OCI-LY1 (cell line): ENCODE measurements around the gene CYFIP1.

Source experiments
- EZH2 ChIP-seq: fragments of 200-600 bp; sonication (generic), shearing (Covaris generic); IDR thresholded peaks from 2 replicates; pipeline ENCODE4 v1.8.0; 2017; ENCODE audit warnings: borderline replicate concordance, mixed run types, mild to moderate bottlenecking, antibody characterized with exemption, low read length, moderate library complexity, mixed read lengths
- TF ChIP-seq, protein P1 (sequence below): fragments of 200-600 bp; sonication (generic), shearing (Covaris generic); IDR thresholded peaks from 2 replicates; pipeline ENCODE4 v1.5.1; 2017; ENCODE audit warnings: mild to moderate bottlenecking, antibody characterized with exemption, low read length, moderate library complexity, mixed read lengths

DNA sequence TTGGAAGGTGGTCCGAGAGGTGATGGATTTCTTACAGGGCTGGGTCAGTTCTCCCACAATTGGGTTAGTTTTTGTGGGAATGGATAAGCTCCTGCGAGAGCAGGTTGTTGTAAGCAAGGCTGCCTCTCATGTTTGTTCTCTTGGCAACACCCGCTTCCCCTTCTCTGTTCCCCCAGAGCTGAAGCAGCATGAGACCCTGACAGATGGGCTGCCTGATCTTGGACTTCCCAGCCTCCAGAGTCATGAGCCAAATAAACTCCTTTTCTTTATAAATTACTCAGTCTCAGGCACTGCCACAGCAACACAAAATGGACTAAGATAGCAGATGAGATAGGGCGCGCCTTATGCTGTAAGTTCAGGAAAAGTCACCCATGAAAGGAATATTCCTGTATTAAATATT lies 103.1 kb downstream of the CYFIP1 start:
- no peak for TF ChIP-seq EZH2
- TF ChIP-seq, protein P1, sequence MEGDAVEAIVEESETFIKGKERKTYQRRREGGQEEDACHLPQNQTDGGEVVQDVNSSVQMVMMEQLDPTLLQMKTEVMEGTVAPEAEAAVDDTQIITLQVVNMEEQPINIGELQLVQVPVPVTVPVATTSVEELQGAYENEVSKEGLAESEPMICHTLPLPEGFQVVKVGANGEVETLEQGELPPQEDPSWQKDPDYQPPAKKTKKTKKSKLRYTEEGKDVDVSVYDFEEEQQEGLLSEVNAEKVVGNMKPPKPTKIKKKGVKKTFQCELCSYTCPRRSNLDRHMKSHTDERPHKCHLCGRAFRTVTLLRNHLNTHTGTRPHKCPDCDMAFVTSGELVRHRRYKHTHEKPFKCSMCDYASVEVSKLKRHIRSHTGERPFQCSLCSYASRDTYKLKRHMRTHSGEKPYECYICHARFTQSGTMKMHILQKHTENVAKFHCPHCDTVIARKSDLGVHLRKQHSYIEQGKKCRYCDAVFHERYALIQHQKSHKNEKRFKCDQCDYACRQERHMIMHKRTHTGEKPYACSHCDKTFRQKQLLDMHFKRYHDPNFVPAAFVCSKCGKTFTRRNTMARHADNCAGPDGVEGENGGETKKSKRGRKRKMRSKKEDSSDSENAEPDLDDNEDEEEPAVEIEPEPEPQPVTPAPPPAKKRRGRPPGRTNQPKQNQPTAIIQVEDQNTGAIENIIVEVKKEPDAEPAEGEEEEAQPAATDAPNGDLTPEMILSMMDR, result no peak
